NCI-H1048 (cell line): ENCODE results near the gene ZNF638.
"Not testable (repeated sequence)": the region's sequence is repeated elsewhere in the genome, so short reads cannot be mapped to it uniquely, and the experiment has no call there.

Experiments
- DNase-seq: peaks from one replicate; lab custom pipeline; 2025; lab: John Stamatoyannopoulos, UW

Gene ZNF638, protein sequence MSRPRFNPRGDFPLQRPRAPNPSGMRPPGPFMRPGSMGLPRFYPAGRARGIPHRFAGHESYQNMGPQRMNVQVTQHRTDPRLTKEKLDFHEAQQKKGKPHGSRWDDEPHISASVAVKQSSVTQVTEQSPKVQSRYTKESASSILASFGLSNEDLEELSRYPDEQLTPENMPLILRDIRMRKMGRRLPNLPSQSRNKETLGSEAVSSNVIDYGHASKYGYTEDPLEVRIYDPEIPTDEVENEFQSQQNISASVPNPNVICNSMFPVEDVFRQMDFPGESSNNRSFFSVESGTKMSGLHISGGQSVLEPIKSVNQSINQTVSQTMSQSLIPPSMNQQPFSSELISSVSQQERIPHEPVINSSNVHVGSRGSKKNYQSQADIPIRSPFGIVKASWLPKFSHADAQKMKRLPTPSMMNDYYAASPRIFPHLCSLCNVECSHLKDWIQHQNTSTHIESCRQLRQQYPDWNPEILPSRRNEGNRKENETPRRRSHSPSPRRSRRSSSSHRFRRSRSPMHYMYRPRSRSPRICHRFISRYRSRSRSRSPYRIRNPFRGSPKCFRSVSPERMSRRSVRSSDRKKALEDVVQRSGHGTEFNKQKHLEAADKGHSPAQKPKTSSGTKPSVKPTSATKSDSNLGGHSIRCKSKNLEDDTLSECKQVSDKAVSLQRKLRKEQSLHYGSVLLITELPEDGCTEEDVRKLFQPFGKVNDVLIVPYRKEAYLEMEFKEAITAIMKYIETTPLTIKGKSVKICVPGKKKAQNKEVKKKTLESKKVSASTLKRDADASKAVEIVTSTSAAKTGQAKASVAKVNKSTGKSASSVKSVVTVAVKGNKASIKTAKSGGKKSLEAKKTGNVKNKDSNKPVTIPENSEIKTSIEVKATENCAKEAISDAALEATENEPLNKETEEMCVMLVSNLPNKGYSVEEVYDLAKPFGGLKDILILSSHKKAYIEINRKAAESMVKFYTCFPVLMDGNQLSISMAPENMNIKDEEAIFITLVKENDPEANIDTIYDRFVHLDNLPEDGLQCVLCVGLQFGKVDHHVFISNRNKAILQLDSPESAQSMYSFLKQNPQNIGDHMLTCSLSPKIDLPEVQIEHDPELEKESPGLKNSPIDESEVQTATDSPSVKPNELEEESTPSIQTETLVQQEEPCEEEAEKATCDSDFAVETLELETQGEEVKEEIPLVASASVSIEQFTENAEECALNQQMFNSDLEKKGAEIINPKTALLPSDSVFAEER (N-terminal part only)

DNA sequence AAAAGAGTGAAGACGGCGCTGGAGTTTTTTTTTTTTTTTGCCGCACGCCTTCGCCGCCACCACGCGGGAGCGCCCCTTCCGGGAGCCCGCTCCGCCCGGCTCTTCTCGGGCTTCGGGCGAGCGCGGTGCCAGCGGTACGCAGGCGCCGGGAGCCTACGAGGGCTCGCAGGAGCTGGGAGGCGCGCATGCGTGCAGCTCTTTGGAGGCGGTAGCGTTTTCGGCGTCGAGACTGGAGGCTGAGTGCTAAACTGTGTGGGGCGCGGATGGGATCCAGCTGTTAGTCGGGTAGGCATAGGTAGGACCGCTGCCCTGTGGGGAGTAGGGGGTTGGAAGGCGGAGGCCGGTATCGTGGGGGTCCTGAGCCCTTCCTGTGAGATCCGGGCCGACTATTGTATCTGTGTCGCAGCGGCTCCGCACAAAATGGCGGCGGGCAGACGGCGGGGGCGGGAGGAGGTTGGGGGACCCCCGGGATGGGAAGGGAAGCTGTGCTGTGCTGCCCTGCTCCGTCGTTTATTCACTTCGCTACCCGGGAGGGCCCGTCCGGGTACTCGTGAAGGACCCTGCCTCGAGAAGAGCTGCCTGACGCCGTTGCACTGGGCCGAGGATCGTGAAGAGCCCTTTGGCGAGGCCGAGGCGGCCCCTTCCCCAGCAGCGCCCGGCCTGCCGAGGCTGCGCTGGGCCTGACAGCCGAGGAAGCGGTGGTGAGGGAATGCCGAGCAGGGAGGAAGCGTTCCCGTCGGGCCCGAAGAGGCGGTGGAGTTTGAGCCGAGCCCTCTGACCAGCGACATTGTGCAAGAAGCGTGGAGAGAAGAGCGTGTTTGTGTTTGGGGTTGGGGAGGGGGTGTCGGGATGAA, at the start of gene ZNF638:
TSS of gene ZNF638 (plus strand) at position 202 of the 854 bp plus-strand sequence. CDS start 17,173 bp downstream, outside the sequence.
- peak; percentile 88 for DNase-seq

DNA sequence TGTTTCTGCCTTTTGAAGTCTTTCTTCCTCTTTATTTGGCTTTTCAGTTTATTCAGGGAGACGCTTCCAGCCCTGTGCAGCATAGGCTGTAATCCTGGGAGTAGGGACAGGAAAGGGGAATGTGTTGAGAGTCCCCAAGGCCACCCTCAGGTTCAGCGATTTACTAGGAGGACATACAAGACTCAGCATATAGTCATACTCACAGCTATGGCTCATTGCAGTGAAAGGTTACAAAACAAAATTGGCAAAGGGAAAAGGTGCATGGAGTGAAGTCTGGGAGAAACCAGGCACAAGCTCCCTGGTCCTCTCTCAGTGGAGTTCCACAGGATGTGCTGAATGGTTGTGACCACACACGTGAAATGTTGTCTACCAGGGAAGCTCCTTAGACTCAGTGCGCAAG, 49.6 kb upstream of the ZNF638 start:
- DNase-seq: no peak

DNA sequence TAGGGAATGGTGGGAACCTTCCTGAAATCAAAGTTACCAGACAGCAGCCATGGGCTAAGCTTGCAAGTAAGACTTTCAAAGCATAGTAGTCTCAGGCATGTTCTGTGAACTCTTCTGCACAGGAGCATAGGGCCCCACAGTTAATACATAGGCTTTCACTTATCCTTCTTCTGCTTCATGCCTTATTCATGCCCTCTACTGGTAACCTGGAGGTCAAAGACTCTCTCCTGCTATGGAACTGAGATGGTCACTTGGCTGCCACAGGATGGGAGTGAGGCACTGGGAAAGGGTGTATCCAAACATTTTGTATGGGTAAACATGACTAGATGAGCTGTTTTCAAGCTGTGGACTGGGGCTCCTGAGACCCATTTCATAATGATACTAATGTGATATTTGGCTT, 49.1 kb upstream of the ZNF638 start:
- DNase-seq: no peak

DNA sequence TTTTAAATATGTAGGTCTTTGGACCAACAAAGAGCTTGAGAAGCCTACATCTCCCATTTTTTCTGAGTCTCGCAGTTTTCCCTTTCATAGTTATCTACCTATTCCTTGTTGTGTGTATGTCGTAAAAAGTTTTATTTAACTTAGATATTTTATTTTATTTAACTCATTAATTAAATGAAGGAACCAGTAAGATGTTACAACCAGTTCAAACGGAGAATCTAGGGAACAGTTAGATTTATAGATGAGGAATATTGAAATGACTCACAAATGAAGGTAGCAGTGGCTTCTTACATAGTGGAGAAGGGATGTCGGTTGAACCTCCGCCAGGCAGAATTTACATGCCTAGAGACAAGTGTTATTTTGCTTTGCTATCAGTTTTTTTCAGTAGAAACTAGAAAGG, 48.5 kb upstream of the ZNF638 start:
- DNase-seq: no peak

DNA sequence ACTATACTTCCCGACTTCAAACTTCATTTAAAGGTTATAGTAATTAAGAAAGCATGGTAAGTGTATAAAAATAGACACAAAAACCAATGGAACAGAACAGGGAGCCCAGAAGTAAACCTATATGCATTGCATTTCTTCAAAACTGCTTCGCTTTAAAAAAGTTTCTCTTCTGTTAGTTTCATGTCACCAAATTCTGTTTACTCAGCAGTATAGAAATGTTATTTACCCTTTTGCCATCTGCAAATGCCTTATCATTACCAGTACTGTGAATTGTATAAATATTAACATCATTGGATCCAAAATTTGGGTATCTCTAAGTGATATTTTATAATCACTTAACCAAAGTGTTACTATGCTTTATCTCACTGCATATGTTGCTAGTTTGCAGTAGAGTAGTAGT, 45.9 kb upstream of the ZNF638 start:
- DNase-seq: no peak

DNA sequence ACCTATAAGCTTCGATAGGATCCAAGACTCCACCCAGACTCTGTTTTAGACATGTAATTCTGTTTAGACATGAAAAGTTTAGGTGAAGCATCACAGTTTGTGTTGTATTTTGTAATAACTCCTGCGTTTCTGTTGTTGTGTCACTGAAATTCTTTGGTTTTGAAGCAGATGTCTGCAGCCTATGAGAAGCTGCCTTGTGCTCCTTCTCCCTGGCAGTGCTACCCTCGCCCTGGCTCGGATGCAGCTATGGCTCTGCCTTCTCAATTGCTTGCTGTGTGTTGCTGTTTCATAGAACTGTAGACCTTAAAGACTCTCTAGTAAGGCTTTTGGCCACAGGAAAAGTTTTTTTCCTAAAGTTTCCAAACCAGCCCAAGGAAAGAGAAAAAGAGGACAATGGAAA, 40.2 kb upstream of the ZNF638 start:
- DNase-seq: no peak

DNA sequence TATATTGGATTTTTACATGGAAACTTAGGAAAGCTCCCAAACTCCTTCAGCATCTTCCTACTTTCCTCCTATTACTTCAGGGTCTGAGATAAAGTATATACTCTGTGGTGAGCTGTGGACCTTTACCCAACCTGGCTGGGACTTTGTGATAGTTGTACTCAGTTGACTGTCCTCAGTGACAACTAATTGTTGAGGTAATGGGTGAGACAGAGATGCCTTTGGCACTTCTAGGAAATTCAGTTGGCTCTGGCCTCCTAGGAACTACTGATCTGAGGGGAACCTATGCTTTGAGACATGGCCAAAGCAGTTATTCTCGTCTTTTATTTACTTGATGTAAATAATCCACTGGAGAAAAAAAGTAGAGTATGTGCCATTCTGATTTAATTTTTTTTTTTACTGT, 39.4 kb upstream of the ZNF638 start:
- no peak for DNase-seq

DNA sequence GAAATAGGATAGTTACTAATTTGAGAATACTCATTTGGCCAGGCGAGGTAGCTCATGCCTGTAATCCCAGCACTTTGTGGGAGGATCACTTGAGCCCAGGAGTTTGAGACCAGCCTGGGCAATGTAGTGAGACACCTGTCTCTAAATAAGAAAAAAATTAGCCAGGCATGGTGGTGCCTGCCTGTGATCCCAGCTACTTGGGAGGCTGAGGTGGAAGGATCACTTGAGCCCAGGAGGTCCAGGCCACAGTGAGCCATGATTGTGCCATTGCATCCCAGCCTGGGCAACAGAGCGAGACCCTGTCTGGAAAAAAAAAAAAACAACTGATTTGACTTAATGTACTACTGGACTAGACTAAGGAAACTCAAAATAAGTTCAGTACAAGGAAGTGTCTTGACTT, 32.7 kb upstream of the ZNF638 start:
- no peak for DNase-seq

DNA sequence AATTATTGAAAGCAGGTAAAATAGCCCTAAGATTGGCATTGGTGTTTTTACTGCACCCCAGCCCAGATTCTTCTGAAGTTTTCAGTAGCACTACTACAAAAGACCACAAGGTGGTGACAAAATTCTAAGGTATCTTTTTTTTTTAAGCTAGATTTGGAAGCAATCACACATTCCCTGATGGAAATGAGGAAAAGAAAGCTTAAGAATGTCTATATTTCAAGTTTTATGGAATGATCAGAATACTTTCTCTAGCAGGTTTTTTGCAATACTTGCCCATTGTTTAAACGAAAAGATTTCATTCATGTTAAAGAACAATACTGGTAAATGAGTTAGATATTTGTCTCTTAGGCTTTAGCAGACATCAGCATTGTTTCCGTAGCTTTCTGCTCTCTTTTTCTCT, 32.1 kb upstream of the ZNF638 start:
- DNase-seq: no peak

DNA sequence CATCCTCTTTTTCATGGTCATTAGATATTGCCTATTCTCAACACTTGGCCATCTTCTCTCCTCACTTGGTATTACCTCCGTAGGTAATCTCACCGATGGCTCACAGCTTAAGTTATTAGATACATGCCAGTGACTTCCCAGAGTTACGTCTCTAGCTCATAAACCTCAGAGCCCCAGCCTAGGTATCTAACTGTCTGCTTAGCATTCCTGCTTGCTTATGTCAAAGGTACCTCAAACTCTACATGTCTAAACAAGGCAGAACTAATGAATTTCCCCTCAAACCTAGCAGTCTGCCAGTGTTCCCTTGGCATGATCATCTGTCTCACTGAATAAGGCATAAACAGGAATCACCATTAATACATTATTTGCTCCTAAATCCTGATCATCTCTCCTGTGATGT, 27.7 kb upstream of the ZNF638 start:
- no peak for DNase-seq

DNA sequence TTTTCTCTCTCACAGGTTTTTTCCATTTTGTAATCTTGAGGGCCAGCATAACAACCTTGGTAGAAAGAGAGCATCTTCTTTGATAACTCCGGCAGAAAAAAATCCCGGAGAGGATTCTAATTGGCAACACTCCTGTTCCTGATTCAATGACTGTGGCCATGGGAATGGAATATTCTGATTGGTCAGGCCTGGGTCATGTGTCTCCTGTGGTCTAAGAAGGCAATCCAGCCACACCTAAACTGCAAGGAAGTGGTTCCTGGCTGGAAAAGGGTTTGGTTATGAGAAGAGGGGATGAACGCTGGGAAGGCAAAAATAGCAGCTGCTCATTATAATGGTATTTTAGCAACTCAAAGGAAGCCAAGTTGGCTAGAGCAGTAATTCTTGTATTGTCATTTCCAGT, 24.8 kb upstream of the ZNF638 start:
- DNase-seq: no peak

DNA sequence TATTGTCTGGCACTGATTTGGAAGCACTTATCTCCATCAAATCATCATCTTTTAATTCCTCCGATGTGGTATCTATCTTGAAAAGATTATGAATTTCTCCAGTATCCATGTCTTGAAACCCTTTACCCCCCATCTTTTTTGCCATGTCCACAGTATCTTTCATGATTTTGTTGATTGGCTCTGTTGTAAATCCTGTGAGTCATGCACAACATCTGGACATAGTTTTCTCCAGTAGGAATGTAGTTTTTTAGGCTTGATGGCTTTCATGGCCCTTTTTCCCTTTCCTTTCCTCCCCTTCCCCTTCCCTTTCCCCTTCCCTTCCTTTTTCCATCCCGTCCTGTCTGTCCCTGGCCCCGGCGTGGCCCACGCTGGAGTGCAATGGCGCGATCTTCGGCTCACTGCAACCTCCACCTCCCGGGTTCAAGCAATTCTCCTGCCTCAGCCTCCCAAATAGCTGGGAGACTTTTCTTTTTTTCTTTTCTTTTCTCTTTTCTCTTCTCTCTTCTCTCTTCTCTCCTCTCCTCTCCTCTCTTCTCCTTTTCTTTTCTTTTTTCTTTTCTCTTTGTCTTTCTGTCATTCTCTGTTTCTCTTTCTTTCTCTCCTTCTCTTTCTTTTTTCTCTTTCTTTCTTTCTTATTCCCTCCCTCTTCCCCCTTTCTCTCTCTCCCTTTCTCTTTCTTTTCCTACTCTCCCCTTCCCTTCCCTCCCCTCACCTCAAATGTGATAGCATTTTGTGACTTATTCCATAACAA, 18.4 kb upstream of the ZNF638 start:
- no peak for DNase-seq

DNA sequence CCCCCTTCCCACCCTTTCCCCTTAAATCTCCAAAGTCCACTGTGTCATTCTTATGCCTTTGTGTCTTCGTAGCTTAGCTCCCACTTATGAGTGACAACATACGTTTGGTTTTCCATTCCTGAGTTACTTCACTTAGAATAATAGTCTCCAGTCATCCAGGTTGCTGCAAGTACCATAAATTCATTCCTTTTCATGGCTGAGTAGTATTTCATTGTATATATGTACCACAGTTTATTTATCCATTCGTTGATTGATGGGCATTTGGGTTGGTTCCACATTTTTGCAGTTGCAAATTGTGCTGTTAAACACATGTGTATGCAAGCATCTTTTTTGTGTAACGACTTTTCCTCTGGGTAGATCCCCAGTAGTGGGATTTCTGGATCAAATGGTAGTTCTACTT, 14.5 kb upstream of the ZNF638 start:
- DNase-seq: no peak

DNA sequence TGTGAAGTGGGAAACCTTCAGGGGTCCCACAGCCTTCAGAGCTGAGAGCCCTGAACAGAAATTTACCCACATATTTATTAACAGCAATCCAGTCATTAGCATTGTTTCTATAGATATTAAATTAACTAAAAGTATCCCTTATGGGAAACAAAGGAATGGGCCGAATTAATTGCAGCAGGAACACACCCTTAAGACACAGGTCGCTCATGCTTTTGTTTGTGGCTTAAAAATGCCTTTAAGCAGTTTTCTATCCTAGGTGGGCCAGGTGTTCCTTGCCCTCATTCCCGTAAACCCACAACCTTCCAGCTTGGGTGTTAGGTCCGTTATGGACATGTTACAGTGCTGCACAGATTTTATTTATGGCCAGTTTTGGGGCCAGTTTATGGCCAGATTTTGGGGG, 13.7 kb upstream of the ZNF638 start:
- not testable (repeated sequence) for DNase-seq

DNA sequence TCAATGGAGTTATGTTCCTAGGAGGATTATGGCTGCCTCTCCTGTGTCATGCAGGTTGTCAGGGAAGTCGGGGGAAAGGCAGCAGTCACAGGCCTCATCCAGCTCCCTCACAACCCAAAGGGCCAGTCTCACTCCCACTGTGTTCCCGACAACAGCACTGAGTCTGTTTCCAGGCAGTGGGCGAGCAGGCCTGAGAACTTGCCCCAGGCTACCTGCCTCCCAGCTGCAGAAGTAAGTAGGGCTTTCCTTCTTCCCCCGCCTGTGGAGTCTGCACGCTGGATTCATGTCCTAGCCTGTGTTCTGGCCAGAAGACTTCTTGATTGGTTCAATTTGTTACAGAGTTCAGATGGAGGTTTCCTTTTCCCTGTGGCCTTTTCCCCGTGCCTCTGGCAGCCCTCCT, 8.2 kb upstream of the ZNF638 start:
- DNase-seq: no peak

DNA sequence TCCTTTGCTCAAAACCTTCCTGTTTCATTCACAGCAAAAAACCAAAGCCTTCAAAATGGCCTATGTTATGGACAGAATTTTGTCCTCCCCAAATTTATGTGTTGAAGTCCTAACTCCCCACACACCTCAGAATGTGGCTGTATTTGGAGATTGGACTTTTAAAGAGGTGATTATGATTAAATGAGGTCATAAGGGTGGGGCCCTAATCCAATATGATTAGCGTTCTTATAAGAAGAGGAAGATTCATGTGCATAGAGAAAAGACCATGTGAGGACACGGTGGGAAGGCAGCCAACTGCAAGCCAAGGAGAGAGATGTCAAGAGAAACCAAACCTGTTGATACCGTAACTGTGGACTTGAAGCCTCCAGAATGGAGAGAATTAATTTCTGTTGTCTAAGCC, 4.6 kb upstream of the ZNF638 start:
- DNase-seq: no peak

DNA sequence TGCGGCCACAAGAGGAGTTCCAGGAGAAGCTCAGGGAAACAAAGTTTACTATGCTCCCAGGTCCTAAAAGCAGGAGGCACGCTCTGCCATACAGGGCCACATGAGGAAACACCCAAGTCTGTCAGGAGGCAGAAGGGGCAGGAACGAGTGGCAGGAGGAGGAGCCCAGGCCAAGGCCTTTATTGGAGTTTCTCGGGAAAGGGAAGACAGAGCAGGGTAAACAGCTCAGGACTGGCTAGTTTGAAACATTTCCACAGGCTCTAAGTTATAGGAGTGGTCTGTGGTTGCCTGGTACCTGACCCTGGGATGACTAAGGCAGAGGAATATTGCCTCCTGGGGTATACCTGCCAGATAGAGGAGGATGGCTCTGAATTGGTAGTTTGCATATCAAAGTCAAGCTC, 3.7 kb upstream of the ZNF638 start:
- DNase-seq: no peak

DNA sequence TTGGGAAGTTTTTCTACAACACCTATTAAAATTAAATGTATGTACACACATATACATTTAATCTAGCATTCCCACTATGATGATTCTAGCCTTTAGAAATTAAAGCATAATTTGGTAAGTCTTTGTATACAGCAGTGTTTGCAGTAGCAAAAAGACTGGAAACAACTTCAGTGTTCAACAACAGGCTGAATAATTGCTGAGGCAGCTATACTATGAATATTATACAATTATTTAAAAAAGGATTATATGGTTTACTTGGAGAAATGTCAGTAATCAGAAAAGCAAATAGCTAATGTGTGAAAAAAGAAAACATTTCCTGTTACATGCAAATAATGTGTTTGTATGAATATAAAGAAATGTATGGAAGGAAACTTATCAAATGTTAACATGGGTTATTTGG, 1.4 kb upstream of the ZNF638 start:
- DNase-seq: no peak

DNA sequence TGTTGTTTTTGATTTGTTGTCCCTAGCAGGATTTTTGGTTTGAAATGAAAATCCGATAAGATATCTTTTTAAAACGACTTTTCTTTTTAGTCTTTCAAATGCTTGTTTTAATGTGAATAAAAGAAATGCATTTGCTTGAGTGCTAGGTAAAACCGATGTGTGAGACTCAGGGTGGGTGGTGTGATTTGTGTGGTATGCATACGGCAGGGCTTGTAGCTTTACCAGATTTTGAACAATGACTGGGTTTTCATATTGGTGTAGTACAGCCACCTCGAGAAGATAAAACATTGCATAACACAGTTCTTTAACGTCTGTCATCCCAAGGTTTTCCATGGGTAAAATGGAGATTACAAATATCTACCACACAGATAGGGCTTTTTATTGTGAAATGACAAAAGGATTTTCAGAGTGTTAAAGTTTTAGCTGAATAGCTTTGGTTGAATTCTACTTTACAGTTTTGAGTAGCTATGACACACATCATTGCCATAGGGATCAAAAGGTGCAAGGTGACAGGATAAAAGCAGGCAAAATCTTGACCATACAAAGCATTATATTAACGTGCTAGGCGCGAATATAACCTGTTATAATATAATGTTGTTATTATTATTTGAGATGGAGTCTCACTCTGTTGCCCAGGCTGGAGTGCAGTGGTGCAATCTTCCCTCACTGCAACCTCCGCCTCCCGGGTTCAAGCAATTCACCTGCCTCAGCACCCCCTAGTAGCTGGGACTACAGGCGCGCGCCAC, 824 bp upstream of the ZNF638 start:
- DNase-seq: no peak

DNA sequence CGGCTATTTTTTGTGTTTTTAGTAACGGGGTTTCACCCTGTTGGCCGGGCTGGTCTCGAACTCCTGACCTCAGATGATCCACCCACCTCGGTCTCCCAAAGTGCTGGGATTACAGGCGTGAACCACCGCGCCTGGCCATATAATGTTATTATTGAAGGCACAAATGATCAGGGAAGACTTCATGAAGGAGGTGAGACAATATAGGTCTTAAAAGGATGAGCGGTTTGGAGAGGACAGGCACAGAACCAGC, 326 bp upstream of the ZNF638 start:
- not testable (repeated sequence) for DNase-seq

DNA sequence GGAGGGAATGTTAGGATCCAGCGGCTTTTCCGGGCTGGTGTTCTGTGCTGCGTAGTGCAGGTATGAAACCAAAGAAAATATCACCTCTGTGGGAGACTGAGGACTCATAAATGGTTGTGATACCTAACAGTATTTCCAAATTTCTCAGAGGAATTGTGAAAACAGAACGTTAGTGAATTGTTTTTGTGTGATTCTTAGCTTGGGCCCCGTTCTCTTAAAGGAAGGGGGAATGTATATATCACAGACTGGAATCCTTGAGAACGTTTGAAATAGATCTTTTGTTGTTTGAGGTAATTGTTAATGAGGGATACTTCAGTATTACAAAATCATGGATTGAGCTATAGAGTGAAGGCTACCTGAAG, 834 bp downstream of the ZNF638 start:
- DNase-seq: no peak
